ENCODE results near the gene FGD3. TPM values are rescaled to one million over a fixed set of nuclear protein-coding genes. Genes with fewer than 3 reads are reported as not detected.

FGD3 gene
- polyA plus RNA-seq, 3 donors, result 6.2 to 7.7 (median 6.8) TPM

DNA sequence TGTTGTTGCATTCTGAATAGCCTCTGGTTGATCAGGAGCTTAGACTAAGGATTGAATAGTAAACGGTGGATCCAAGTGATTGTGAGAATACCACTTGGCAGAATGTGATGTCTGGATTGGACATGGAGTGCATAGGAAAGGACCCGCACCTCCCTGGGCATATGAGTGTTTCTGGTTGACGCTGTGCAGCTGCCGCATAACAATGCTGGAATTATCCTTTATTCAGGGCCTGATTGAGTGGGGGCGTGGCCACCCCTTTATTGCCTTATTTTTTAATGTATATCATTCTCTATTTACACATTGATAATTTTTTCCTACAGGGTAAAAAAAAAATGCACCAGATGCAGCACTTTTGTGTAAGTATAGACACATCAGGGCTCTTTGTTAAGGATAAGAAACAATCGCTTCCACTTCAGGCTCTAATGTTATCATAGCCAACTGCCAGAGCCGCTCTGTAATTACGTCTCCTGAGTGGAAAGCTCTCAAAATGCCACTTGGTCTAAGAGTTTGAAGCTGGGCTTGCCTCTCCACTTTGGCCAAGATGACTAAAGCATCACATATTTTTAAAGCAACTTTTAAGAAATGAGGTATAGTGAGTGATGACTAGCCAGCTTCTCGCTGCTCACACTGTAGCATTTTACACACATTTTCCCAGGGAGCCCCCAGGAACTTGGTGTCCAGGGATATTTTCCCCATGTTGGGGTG lies 5.7 kb downstream of the FGD3 start:
- no peak for DNase-seq

DNA sequence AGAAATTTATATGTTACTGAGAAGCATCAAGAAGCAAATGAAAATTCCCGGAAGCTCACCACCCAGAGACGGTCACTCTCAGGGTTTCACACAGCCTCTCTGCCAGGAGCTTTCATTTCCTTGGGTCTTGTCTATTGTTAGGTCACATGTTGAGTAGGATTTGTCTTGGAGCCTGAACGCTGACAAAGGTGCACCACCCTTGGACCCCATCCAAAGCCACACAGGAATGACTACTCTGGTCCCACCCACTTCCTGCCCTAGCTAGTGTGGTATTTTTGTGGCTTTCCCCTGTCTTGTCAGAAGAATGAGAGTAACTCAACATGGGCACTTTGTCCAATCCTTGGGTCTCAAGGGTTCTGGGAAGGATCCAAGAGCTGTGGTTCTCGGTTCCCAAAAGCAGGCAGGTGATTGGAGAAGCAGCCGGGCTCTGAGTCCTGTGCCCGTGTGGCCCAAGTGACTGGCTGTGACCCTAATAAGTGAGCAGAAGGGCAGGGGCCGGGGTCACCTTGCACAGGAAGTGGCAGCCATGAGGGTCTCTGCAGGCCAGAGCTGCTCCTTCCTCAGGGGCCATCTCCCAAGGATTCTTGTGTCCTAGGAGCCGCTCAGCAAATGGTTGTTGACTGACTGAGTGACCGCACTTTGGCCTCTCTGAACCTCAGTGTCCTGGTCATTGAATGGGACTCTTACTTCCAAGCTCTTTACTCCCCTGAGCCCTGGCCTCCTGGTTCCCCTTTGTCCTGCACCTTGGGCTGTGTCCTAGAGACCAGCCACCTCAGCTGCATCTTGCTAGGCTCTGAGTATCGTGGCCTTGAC lies 6.9 kb downstream of the FGD3 start:
- DNase-seq, result no peak

DNA sequence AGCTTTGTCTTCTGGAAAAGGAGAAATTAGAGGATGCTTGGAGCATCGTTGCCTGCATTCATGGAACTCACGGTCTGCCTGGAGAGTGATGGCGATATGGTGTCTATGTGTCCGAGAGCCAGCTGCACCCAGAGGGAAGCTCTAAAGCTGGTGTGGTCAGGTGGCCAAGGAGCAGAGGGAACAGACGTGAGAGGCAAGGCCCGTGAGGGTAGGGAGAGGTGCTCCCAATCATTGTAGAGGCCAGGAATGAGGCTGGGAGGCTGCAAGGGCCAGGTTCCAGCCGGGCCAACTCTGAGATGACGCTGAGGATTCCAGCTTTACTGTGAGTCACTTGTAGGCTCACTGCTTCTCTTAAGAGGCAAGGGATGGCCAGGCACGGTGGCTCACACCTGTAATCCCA lies 7.6 kb downstream of the FGD3 start:
- DNase-seq, result no peak

DNA sequence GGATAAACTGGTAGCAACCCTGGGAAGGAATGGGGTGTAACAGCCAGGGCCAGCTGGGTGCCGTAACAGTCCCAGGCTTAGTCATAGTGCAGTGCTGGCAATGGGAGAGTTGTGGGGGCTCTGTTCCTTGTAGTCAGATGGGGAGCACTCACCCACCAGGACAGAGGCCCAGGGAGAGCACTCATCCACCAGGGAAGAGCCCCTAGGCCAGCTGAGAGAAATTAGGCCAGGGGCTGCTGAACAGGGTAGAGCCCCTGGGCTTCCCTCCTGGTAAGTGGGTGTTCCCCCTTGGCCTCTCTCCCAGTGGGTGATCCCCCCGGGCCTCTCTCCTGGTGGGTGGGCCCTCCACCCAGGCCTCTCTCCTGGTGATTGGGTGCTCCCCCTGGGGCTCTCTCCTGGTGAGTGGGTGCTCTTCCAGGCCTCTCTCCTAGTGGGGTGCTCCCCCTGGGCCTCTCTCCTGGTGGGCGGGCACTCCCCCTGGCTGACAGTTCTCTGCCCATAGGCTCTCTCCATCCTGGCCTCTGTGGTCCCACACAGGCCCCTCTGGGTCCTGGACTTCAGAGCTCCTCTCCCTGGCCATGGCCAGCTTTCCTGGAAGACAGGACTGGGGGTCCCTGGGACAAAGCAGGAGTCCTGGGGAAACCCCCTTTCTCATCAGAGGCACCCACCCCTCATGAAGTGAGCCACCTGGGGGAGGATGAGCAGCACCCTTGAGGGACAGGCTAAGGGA lies 13.4 kb downstream of the FGD3 start:
- no peak for DNase-seq

DNA sequence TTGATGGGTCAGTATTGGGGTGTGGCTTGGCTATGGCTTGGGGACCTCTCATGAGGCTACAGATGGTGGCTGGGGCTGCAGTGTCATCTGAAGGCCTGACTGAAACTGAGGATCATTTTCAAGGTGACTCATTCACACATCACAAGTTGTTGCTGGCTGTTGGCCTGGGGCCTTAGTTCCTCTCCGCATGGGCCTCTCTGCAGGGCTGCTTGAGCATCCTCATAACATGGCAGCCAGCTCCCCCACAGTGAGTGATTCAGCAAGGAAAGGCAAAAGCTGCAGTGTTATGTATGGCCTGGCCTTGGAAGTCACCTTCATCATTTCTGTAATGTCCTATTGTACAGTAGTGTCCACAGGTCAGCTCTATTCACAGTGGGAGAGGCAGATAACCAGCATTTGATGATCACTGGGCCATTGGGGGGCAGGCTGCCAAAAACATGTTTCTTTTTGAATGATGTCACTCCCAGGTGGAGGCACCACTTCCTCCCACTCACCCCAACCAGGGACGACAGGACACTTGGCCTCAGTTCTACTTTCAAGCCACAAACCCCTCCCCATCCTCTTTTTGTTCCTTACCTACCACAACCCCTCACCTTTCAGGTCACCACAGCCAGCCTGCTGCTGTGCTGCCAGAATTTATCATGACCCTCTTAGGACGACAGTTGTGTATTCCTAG lies 14.4 kb downstream of the FGD3 start:
- DNase-seq, result no peak

DNA sequence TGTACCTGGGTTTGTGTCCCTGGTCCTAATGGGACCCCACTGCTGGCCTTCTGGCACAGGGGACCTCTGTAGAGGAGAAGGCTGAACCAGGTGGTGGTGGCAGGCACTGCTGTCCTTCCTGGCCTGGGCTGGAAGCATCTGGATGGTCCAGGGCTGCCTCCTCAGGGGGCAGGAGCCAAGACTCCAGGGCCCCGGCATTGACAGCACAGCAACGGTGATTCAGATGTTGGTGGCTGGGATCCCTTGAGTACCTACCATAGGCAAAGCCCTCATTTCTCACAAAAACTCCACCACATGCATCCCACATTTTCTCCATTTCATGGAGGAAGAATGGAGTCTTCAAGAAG lies 15.0 kb downstream of the FGD3 start:
- DNase-seq, result no peak

DNA sequence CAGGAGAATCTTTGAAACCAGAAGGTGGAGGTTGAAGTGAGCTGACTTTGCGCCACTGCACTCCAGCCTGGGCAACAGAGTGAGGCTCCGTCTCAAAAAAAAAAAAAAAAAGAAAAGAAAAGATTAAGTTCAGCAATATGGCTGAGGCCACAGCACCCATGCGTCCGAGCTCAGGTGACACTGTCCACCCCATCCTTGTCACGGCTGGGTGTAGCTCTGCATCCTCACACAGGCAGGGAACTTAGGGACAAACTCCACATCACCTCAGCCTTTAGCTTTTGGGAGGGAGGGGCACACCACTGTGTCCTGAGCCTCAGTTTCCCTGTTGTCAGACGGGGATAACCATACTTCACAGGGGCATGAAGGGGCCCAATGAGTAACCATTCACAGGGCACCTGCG lies 15.5 kb downstream of the FGD3 start:
- no peak for DNase-seq

DNA sequence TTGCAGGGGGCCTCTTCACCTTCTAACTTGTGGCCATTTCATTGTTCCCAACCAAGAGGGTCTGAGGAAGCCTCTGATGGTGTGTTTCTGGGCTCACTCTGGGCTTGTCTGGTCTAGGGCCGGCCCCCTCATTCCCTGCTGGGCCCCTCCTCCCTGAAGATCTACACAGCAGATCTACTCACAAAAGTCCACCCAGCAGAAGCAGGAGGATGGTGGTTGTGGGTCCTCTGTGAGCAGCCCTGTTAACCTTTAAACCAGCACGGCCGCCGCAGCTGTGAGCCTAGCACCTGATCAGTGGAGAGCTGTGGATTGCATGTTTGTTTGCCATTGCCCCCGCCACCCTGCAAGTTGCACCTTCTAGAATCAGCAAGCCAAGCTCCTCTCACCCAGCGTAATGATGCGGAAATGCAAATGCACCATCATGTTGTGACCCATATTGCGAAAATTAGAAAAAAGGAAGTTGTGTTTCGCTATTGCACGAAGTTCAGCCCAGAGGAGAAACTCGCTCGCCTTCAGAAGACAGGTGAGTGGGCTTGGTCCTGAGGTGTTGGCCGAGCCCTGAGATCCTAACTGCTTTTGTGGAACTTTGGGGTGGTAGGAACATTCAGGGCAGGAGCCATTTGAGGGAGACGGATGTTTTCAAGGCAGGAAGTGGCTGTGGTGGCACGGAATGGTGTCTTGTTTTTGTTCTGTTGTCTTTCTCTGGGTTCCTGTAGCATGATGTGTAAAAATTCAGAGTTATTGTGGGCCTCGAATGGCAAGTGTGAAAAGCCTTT lies 16.7 kb downstream of the FGD3 start:
- no peak for DNase-seq

DNA sequence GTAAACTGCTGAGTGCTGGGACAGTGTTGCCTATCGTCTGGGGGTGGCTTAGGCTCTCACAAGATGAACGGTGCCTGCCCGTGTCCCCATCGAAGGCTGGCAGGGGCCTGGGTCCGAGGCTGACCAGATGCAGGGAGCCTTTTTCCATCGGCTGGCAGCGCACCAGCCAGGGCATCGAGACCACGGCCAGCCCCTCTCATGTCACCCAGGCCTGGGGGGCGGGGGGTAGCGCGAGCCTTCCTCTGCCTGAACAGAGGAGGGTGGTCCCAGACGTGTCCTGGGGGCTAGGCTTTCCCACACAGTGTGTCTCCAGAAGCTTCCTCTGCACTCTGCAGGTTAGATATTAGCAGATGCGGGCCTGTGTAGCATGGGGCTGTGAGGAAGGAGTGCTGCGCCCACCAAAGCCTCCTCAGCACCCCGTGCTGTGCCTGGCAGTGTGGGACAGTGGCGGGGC lies 17.3 kb downstream of the FGD3 start:
- no peak for DNase-seq

DNA sequence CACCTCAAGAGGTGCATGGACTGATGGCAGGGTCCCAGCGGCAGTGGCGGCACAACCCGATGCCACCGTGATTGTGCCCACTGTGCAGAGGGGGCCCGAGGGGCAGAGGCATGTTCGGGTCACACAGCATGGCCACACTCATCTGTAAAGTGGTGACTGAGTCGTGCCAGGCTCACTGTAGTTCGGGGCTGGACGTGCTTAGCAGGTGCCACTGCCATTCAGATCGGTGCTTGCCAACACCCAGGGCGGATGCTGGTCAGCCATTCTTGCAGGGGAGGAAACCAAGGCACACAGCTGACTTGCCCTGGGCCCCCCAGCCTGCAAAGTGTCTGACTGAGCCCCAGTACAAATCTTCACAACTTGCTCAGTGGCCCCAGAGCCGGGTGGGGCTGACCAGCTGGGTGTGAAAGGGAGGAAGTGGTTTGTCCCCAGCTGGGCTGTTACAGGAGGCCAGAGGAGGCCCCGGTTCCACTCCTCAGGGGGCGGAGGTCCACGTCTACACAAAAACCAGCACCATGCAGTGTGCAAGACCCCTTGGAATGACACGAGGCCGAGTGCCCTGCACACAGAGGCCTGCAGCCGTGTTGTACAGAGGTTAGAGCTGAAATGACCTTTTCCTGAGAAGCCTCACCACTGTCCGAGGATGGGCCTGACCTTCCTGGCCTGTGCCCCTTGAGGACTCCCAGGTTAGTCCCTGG lies 17.9 kb downstream of the FGD3 start:
- no peak for DNase-seq

DNA sequence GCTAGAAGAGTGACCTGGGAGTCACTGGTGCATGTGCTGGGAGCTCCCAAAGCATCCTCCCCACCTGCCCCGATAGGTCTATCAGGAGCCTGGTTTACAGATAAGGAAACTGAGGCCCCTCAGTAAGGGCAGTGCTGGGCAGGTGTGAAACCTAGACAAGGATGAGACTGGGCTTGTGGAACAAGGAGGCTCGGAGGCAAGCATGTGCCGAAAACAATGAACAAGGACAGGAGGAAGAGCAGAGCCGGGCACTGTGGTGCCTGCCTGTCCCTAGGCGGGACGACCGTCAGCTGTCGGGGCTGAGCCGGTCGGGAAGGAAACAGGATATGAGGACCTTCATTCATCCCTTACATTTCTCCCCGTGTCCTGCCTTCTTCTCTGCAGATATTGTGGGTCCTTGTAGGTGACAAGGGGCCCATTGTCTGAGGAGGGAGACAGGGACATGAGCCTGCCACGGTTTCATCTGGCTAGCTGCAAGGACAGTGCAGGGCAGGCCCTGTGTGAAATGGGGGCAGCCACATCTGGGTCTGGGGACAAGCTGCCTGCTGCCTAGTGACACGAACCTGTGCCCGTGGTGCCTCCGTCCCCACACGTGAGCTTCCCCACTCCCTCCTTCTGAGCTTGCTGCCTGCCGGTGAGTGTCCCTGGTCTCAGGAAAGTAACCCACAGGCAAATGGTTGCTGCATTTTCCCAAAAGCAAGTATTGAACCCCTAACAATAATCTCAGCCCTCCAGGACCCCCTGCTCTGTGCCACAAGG lies 18.6 kb downstream of the FGD3 start:
- no peak for DNase-seq

DNA sequence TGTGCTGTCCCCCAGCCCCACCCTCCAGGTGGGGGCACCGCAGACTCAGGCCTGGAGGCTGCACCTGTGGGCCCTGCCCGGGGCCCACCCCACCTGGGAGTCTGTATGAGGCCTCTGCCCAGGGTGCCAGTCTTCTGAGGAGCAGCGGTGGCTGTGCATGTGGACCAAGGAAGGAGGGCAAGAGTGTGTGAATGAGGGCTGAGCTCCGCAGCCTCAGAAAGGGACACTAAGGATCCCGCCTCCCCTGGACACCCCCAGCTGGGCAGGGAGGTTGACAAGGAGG lies 19.1 kb downstream of the FGD3 start:
- no peak for DNase-seq

DNA sequence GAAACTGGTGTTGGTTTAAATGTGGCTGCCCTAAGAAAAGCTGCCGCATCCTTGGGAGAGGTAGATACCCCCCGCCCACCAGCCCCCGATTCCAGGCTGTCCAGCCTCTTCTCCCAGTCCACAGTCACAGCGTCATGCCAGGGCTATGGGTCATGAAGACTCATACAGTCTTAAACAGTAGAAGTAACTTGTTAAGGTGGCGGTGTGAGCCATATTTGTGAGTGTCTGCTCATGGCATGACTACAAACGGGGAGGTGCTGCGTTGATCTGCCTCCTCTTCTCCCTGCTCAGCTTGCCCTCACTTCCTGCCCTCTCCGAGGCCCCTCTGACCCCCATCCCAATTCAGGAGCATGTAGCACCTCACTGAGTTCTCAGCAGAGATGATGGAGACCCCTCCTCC lies 20.8 kb downstream of the FGD3 start:
- DNase-seq, result no peak

DNA sequence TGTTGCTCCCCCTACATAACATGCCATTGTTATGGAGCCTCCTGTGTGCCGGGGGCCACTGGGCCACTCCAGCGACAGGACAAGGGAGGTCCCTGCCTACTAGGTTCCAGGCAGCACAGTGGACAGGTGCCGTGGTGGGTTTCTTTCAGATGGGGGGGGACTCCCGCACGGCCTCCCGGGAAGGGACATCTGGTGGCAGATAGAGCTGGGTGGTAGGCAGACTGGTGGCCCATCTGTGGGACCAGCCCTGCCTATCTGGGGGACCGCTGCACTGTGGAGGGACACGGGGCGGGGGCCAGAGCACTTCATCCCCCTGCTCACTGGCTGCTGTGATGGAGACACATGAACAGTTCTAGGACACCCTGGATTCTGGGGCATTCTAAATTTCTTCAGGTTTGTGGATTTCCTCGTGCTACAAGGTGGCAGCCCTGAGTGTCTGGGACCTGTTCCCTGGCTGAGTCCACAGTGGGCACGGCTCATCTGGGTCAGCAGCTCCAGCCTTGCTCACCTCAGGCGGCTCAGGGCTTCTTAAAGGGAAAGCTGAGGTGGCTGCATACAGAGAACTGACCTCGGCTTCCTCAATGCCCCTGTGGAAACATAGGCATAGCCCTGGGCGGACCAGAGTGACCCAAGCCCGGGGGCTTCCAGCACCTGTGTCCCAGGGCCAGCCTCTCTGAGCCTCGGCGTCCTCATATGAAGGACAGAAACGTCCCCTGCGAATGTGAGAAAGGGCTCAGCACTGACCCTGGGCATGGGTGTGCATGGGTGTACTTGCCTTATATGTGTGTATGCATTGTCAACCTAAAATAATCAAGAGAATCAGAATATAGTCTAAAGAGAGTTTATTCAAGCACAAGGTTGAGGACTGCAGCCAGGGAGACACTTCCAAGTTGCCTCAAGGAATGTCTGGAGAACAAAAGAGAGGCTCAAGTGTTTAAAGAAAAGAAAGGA lies 22.5 kb downstream of the FGD3 start:
- DNase-seq, result no peak

DNA sequence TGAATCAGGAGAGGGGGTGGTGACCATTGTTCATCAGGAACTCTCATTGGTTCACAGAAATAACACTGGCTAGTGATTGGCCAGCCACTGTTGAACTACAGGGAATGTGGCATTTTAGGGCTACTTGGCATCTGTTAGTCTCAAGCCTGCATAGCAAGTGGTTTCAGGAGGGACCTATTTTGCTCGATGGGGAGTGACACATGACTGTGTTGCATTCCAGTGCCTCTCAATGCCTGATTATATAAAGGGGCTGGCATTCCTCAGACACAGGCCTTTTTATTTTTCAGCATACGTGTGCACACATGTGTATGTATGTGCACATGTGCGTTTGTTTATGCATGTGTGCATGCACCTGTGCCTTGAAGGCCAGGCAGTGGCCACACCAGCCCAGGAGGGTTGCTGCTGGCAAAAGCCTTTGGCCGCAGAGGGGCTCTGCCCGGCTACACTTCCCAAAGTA lies 23.2 kb downstream of the FGD3 start:
- no peak for DNase-seq

DNA sequence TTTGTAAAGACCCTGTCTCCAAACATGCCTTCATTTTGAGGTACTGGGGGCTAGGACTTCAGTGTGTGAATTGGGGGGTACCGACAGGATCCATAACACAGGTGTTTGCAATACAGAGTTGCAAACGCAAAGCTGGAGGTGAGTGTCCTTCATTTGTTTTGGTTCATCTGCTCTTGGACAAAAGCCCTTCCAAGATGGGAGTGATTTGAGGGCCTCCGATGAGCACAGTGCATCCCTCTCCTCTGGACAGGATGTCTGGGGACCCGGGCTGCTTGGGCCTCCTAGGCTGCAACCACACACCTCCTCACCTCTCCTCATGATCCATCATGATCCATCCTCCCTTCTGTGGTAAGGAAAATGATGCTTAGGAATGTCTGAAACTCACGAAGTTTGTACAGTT lies 23.8 kb downstream of the FGD3 start:
- no peak for DNase-seq

DNA sequence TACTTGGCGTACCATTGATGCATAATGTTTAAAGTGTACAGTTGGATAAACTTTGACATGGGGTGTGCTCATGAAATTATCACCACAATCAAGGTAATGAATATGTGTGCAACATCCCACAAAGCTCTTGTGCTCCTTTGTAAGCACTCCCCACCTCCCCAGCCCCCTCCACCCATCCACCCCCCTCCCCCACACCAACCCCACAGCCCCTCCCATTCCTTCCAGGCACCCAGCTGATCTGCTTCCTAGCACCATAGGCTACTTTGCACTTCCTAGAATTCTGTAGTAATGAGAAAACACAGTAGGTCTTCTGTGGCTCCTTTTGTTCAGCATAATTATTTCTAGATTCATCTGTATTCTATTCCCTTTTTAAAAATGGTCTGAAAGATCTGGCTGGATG lies 24.5 kb downstream of the FGD3 start:
- DNase-seq, result no peak

DNA sequence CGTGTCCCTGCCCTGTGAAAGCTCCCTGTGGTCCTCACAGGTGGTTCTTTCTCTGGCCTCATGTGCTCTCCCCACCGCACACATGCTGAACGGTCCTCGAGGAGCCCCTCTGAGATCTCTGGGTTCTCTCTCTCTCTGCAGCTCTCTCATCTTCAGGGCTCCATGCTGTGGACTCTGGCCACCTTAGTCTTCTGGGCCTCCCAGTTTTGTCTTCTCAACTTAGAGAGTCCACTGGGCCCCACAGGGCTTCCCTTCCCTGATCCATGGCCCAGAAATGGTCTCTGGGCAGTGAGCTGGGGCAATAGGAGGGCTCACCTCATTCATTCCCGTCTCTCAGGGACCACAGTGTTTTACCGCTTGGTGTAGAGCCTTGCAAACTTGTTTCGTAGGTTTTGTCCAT lies 26.4 kb downstream of the FGD3 start:
- no peak for DNase-seq

DNA sequence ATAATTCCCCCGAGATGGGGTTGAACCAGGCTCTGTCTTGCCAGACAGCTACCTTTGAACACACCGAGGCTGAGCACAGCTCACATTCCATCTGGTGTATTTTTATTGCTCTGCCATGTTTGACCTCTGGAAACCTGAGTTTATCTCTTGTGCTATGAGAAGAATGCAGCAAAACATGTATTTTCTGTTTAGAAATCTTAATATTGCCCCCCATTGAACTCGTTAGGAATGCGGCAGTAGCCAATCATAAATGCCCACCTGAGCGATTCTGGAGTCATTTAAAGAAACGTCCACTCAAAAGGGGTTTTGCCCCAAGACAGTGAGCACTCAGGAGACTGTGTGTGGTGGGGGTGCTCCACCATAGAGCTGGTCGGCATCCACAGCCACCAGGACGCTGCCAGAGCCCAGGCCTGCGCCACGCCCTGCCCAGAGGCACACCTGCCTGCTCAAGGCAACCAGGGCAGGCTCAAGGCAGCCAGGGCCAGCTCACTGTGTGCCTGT lies 26.9 kb downstream of the FGD3 start:
- no peak for DNase-seq

All from renal pelvis (tissue), 4 donors.